ENCODE results near the gene KCTD6. TPM values are rescaled to one million over a fixed set of nuclear protein-coding genes. Genes with fewer than 3 reads are reported as not detected.

Gene KCTD6
- total and polyA plus RNA-seq, 2 of the 4 experiments (the other 2 are of a cell fraction) = 7.0 to 9.2 TPM

DNA sequence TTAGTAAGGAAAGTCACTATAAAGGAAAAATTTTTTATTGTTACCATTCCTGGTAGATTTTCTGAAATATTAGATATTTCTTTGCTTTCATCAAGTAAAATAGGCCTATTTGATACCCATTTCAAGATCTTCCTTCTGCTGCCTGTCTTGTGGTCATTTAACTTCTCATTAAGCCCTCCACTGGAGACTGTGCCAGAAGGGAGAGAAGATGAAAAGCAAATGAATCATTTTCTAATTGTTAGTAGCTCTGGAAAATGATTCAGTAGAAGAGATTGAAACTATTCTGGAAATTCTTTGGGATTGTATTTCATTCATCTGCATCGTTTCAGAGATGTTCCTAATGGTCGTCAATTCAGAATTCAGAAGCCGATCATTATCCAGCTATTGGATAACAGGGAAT lies 3.2 kb downstream of the KCTD6 start:
- Histone ChIP-seq H3K4me3 (ENCODE audit: insufficient read depth, low read depth, low read length) (no peak overlapping the region), H2BK20ac (ENCODE audit: low read depth, low read length) (no peak overlapping the region), H3K36me3 (ENCODE audit: control insufficient read depth, insufficient read depth, low read length) (peaks cover 3% of the 10 kb centered on the region; the same call in 1 of the 2 replicates), H4K8ac (ENCODE audit: low read depth in 2 of 2, low read length in 2 of 2) (no peak overlapping the region), H3K9me1 (ENCODE audit: insufficient read depth, low read length) (peaks cover 7% of the 10 kb centered on the region), H3K4me1 (ENCODE audit: control insufficient read depth, insufficient read depth, low read length) (peaks cover 8% of the 10 kb centered on the region; the same call in 1 of the 2 replicates), H2AK5ac (ENCODE audit: low read depth, low read length) (no peak overlapping the region), H3K4ac (ENCODE audit: low read depth, low read length) (no peak overlapping the region), H3K9me3 (ENCODE audit: control insufficient read depth, insufficient read depth, low read length) (no peaks in the 10 kb centered on the region), H2AK9ac (replicated peaks; ENCODE audit: low read depth, low read length, poor library complexity) (no peak overlapping the region), H4K20me1 (ENCODE audit: insufficient read depth, low read length) (peaks cover 15% of the 10 kb centered on the region; the same call in 1 of the 2 replicates), H2BK120ac (ENCODE audit: low read depth, low read length) (no peak overlapping the region), H2BK5ac (ENCODE audit: low read depth, low read length, poor library complexity, severe bottlenecking) (no peak overlapping the region), H3K14ac (replicated peaks; ENCODE audit: low read depth, low read length) (no peak overlapping the region), H4K91ac (ENCODE audit: insufficient read depth, low read depth, low read length) (no peak overlapping the region), H3K79me1 (ENCODE audit: low read depth in 1 of 2, low read length in 2 of 2) (peaks cover 22 to 56% of the 10 kb centered on the region in 2 experiments), H2BK15ac (ENCODE audit: low read depth, low read length) (no peak overlapping the region), H3K27me3 (ENCODE audit: control insufficient read depth, insufficient read depth, low read length) (no peaks in the 10 kb centered on the region), H3K27ac (ENCODE audit: insufficient read depth, low read length) (no peak overlapping the region), H4K5ac (ENCODE audit: low read depth, low read length) (no peak overlapping the region), H2AFZ (replicated peaks; ENCODE audit: low read length, poor library complexity) (no peak overlapping the region), H3K56ac (ENCODE audit: extremely low read depth, insufficient read depth, low read length) (no peak overlapping the region), H3K9ac (ENCODE audit: low read depth, low read length) (no peak overlapping the region), H3K4me2 (ENCODE audit: low read depth, low read length) (no peak overlapping the region), H3K18ac (ENCODE audit: low read depth, low read length) (no peak overlapping the region), H3K23ac (ENCODE audit: low read depth, low read length) (no peak overlapping the region)
- in situ Hi-C loops (cut with MboI; ENCODE audit: low sequenced_read_pairs) (loop anchor here (10.0 kb wide), 1 partner anchor 170 kb away; no protein-coding TSS in a partner anchor), intact Hi-C loops (cut with micrococcal nuclease) (no loop called here), dilution Hi-C loops (cut with HindIII; ENCODE audit: low sequenced_read_pairs, unreplicated experiment) (no loop called here)
- ATAC-seq (ENCODE audit: low read depth) = no peak
- WGBS, 2 experiments (ENCODE audit: extremely low coverage in 2 of 2, insufficient read length in 1 of 2) = no CpG with 5 or more reads among the region's 3 CpGs
- TF ChIP-seq POLR2A (IDR thresholded peaks at IDR 0.05; ENCODE audit: low read depth, low read length) (no peak), RCOR1 (IDR thresholded peaks at IDR 0.05; ENCODE audit: insufficient replicate concordance, low read length) (no peak), FOS (IDR thresholded peaks at IDR 0.05; ENCODE audit: low read depth, low read length) (no peak), MAFK (IDR thresholded peaks at IDR 0.05; ENCODE audit: low read depth, low read length) (no peak), BHLHE40 (IDR thresholded peaks at IDR 0.05; ENCODE audit: low read depth, low read length) (no peak), RAD21 (IDR thresholded peaks at IDR 0.05; ENCODE audit: low read length) (no peak), CEBPB (IDR thresholded peaks at IDR 0.05; ENCODE audit: low read depth, low read length) (no peak), SMC3 (IDR thresholded peaks at IDR 0.05; ENCODE audit: low read depth, low read length) (no peak), CHD1 (IDR thresholded peaks at IDR 0.05; ENCODE audit: low read depth, low read length) (no peak), NFE2L2 (IDR thresholded peaks at IDR 0.05; ENCODE audit: low read depth, low read length) (no peak), MXI1 (IDR thresholded peaks at IDR 0.05; ENCODE audit: borderline replicate concordance, low read depth, low read length) (no peak), RFX5 (IDR thresholded peaks at IDR 0.05; ENCODE audit: low read depth, low read length) (no peak)
- TF ChIP-seq, protein P1, sequence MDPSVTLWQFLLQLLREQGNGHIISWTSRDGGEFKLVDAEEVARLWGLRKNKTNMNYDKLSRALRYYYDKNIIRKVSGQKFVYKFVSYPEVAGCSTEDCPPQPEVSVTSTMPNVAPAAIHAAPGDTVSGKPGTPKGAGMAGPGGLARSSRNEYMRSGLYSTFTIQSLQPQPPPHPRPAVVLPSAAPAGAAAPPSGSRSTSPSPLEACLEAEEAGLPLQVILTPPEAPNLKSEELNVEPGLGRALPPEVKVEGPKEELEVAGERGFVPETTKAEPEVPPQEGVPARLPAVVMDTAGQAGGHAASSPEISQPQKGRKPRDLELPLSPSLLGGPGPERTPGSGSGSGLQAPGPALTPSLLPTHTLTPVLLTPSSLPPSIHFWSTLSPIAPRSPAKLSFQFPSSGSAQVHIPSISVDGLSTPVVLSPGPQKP (IDR thresholded peaks at IDR 0.05; ENCODE audit: borderline replicate concordance, low read depth, low read length) = no peak
- TF ChIP-seq, protein P2, sequence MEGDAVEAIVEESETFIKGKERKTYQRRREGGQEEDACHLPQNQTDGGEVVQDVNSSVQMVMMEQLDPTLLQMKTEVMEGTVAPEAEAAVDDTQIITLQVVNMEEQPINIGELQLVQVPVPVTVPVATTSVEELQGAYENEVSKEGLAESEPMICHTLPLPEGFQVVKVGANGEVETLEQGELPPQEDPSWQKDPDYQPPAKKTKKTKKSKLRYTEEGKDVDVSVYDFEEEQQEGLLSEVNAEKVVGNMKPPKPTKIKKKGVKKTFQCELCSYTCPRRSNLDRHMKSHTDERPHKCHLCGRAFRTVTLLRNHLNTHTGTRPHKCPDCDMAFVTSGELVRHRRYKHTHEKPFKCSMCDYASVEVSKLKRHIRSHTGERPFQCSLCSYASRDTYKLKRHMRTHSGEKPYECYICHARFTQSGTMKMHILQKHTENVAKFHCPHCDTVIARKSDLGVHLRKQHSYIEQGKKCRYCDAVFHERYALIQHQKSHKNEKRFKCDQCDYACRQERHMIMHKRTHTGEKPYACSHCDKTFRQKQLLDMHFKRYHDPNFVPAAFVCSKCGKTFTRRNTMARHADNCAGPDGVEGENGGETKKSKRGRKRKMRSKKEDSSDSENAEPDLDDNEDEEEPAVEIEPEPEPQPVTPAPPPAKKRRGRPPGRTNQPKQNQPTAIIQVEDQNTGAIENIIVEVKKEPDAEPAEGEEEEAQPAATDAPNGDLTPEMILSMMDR (conservative IDR thresholded peaks at IDR 0.05; ENCODE audit: low read depth, low read length) = no peak
- TF ChIP-seq, protein P3, sequence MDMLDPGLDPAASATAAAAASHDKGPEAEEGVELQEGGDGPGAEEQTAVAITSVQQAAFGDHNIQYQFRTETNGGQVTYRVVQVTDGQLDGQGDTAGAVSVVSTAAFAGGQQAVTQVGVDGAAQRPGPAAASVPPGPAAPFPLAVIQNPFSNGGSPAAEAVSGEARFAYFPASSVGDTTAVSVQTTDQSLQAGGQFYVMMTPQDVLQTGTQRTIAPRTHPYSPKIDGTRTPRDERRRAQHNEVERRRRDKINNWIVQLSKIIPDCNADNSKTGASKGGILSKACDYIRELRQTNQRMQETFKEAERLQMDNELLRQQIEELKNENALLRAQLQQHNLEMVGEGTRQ (IDR thresholded peaks at IDR 0.05; ENCODE audit: low read depth, low read length) = no peak
- BruUV-seq (replicated peaks) = no TSS peak
- ChIA-PET CTCF (interaction anchor here (0.5 to 1.0 kb wide), 4 partner anchors 10 to 79 kb away, joined by 3 to 9 read pairs (median 6); no protein-coding TSS in a partner anchor), POLR2A (ENCODE audit: unreplicated experiment) (no interaction called here)
- peak; percentile 30 for DNase-seq

All from IMR-90 (cell line).